Adipocyte (in vitro differentiated cells): ENCODE data around the gene OBSL1.

Experiments used
- DNase-seq: peaks from one replicate; pipeline ENCODE4 v3.0.0-alpha.2; 2015; ENCODE audit warnings: low read depth
- H3K27me3 ChIP-seq: replicated peaks from 2 replicates; pipeline ENCODE4 v1.7.0; 2013; ENCODE audit warnings: mild to moderate bottlenecking, low read length, moderate library complexity; ENCODE audit not compliant: control insufficient read depth, insufficient read depth
- H3K36me3 ChIP-seq: 2 replicates; pipeline ENCODE4 v1.7.0; 2013; ENCODE audit warnings: low read length, mild to moderate bottlenecking, moderate library complexity; ENCODE audit not compliant: control insufficient read depth, insufficient read depth, severe bottlenecking
- H3K4me1 ChIP-seq: 2 replicates; pipeline ENCODE4 v1.7.0; 2013; ENCODE audit warnings: mild to moderate bottlenecking, low read length, moderate library complexity; ENCODE audit not compliant: control insufficient read depth, insufficient read depth
- H3K4me3 ChIP-seq: 2 replicates; pipeline ENCODE4 v1.7.0; 2013; ENCODE audit warnings: mild to moderate bottlenecking, low read length, moderate library complexity
- H3K9ac ChIP-seq: 2 replicates; pipeline ENCODE4 v1.7.0; 2013; ENCODE audit warnings: mild to moderate bottlenecking, low read length, moderate library complexity
- H3K9me3 ChIP-seq: 2 replicates; pipeline ENCODE4 v1.7.0; 2013; ENCODE audit warnings: mild to moderate bottlenecking, low read length, moderate library complexity; ENCODE audit not compliant: control insufficient read depth

Gene OBSL1

DNA sequence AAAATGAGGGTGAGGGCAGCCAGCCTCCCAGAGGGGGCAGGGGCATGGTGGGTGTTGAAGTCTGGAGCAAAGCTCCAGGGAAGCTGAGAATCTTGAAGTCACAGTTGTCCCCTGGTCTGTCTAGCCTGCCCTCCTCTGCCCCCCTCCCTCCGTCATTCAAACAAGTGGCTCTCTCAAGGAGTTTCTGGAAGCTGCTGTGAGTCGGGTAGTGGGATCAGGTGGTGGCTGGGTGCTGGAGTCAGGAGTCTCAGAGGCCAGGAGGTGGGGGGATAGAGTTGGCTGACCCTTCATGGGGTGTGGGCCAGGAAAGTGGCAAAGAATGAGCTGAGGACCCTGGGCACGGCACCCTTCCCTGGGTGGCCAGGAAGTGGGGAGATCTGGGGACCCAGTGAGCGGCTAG is 57.6 kb downstream of the OBSL1 start:
- no peak overlapping the region for H3K9ac ChIP-seq
- peaks cover 36% of the 10 kb centered on the region for H3K27me3 ChIP-seq
- no peak overlapping the region for H3K4me3 ChIP-seq

DNA sequence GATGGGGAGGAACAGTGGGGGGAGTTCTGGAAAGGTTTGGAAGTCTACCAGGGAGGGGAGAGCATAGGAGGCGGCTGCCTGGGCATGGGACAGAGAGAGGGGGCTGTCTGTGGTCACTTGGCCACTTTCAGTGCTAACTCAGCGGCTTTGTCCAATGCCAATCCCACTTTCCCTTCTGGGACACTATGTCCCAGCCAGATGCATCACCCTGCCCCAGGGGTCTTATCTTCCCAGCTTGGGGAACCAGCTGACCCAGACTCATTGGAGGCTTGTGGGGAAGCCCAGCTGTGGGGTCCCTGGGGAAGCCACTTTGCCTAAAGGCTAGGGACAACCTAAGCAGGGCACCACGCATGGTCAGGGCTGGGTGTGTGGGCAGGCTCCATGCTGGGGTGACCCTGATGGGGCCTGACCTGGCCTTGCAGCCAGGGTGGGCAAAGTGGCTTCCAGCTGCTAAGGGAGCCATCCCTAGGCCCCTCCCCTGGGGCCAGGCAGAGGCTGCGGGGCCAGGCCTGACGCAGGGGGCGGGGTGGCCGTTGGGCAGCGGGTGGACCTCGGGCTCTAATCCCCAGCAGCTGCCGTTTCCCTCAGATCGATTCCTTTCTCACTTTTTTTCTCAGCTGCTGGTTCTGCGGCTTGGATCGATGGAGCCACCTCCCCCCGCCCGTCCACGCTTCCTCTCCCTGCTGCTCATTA is 58.7 kb downstream of the OBSL1 start:
- H3K9me3 ChIP-seq, result no peaks in the 10 kb centered on the region
- peaks cover 36% of the 10 kb centered on the region for H3K27me3 ChIP-seq
- H3K36me3 ChIP-seq, result no peaks in the 10 kb centered on the region
- H3K9ac ChIP-seq, result no peak overlapping the region
- DNase-seq, result no peak
- peaks cover 31% of the 10 kb centered on the region for H3K4me1 ChIP-seq
- no peak overlapping the region for H3K4me3 ChIP-seq

More for the DNA sequence above, 57.6 kb downstream of the OBSL1 start:
- no peak for DNase-seq
- Histone ChIP-seq H3K36me3 (no peaks in the 10 kb centered on the region), H3K4me1 (peaks cover 36% of the 10 kb centered on the region), H3K9me3 (no peaks in the 10 kb centered on the region)

- no peak overlapping the region for H3K4me3 ChIP-seq
- H3K36me3 ChIP-seq, result peaks cover under 1% of the 10 kb centered on the region
- H3K9ac ChIP-seq, result no peak overlapping the region
- no peak for DNase-seq
- peaks cover 33% of the 10 kb centered on the region for H3K27me3 ChIP-seq
- no peaks in the 10 kb centered on the region for H3K9me3 ChIP-seq
- H3K4me1 ChIP-seq, result peaks cover 27% of the 10 kb centered on the region
Measured at GRCh38 chr2:219511547-219512325, 59.6 kb downstream of the OBSL1 start.

GRCh38 chr2:219510512-219511135 is 60.7 kb downstream of the OBSL1 start:
- no peak for DNase-seq
- peaks cover 10% of the 10 kb centered on the region for H3K36me3 ChIP-seq
- H3K9me3 ChIP-seq, result no peaks in the 10 kb centered on the region
- H3K9ac ChIP-seq, result no peak overlapping the region
- no peak overlapping the region for H3K4me3 ChIP-seq
- H3K4me1 ChIP-seq, result peaks cover 27% of the 10 kb centered on the region
- peaks cover 27% of the 10 kb centered on the region for H3K27me3 ChIP-seq

DNA sequence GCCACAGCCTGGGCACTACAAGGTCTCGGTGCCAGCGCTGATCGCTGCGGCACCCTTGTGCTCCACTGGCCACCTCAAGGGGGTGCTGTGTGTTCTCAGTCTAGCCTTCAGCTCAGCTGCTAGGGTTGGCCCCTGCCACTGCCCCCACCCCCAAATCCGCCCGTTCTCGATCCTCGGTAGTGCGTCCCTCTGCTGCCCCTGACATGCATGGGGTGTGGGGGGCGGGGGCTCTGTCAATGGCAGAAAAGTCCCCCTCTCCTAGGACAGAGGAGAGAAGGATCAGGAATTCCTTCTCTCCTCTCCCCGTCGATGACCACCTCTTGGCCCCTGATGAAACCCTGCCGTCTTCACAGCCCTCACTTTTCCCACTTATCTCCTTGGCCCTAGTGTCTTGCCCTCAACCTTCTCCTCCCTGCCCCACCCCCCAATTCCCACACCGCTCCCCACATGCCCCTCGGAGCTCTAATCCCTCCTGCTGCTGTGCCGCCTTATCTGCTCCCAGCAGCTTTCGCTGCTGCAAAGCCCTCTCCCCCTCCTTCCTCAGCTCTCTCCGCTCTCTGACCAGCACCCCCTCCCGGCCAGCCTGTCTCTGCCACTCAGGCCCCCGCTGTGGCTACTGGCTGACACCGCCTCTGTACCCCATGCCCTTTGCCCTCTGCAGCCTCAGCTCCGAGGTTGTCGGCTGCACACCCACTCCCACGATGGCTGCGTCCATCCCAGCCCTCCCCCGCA is 61.4 kb downstream of the OBSL1 start:
- peaks cover 27% of the 10 kb centered on the region for H3K4me1 ChIP-seq
- peaks cover 17% of the 10 kb centered on the region for H3K36me3 ChIP-seq
- no peaks in the 10 kb centered on the region for H3K9me3 ChIP-seq
- H3K4me3 ChIP-seq, result peak overlapping the region; percentile 59
- H3K27me3 ChIP-seq, result peaks cover 27% of the 10 kb centered on the region
- no peak overlapping the region for H3K9ac ChIP-seq
- peak; percentile 81 for DNase-seq

DNA sequence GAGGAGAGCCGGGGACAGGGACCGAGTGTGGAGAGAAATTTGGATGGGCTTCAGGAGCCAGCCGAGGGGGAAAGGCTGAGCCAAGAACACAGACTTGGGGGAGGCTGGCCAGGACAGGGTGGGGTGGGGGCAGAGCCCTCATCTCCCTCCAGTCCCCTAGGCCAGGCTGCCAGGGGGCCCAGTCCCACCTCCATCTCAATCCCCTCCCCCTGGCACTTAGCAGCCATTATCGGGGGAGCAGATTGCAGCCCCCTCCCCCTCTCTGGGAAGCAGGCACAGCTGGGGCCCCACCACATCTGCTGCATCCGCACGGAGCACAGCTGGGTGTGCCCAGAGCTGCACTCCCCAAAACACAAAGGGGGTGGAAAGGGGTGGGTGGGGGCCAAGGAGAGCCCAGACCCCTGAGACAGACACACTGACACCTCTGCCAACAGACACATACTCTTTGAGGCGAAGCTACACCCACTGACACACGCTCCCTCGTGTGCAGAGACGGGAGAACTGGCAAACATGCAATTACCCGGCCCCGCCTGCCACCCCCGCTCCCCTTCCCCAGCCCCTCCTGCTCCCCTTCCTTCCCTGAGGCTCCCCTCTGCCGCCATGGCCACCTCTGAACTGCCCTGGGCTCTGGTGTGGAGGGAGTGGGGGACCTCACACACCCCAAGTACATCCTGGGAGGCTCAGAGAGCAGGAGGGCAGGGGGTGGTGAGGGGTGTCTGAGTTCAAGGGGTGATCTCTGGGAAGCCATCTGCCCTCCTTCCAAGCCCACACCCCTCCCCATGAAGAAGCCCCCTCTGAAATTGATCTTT is 62.2 kb downstream of the OBSL1 start:
- H3K9ac ChIP-seq, result no peak overlapping the region
- H3K4me1 ChIP-seq, result peaks cover 22% of the 10 kb centered on the region
- no peak for DNase-seq
- H3K27me3 ChIP-seq, result peaks cover 27% of the 10 kb centered on the region
- peaks cover 24% of the 10 kb centered on the region for H3K36me3 ChIP-seq
- no peaks in the 10 kb centered on the region for H3K9me3 ChIP-seq
- no peak overlapping the region for H3K4me3 ChIP-seq

GRCh38 chr2:219508444-219508734 is 63.0 kb downstream of the OBSL1 start:
- no peak overlapping the region for H3K4me3 ChIP-seq
- H3K9me3 ChIP-seq, result no peaks in the 10 kb centered on the region
- H3K9ac ChIP-seq, result no peak overlapping the region
- no peak for DNase-seq
- H3K4me1 ChIP-seq, result peaks cover 17% of the 10 kb centered on the region
- peaks cover 19% of the 10 kb centered on the region for H3K27me3 ChIP-seq
- H3K36me3 ChIP-seq, result peaks cover 32% of the 10 kb centered on the region

GRCh38 chr2:219507581-219508443 is 63.5 kb downstream of the OBSL1 start:
- peaks cover 17% of the 10 kb centered on the region for H3K4me1 ChIP-seq
- no peak for DNase-seq
- H3K4me3 ChIP-seq, result no peak overlapping the region
- no peaks in the 10 kb centered on the region for H3K9me3 ChIP-seq
- H3K9ac ChIP-seq, result no peak overlapping the region
- H3K36me3 ChIP-seq, result peaks cover 35% of the 10 kb centered on the region
- peaks cover 13% of the 10 kb centered on the region for H3K27me3 ChIP-seq

GRCh38 chr2:219506802-219507526 is 64.4 kb downstream of the OBSL1 start:
- H3K27me3 ChIP-seq, result peaks cover 5% of the 10 kb centered on the region
- H3K4me1 ChIP-seq, result peaks cover 13% of the 10 kb centered on the region
- peaks cover 42% of the 10 kb centered on the region for H3K36me3 ChIP-seq
- no peak for DNase-seq
- no peak overlapping the region for H3K9ac ChIP-seq
- H3K4me3 ChIP-seq, result no peak overlapping the region
- no peaks in the 10 kb centered on the region for H3K9me3 ChIP-seq
